WTC11 (cell line): ENCODE data around the gene LBX1. TPM values are rescaled to one million over a fixed set of nuclear protein-coding genes. Genes with fewer than 3 reads are reported as not detected.

Experiments used
- ATAC-seq: fragments of 200-7000 bp; cut with Tn5 transposase; 2 replicates; pipeline ENCODE4 v1.10.0; 2021; ENCODE audit warnings: mild to moderate bottlenecking, moderate library complexity
- CTCF ChIA-PET: fragments of 300-600 bp; sonication (Branson Sonifier 250); formaldehyde crosslinking; loops from one replicate; lab custom pipeline; 2021; ENCODE audit warnings: antibody characterized with exemption; lab: Charles Lee
- POLR2A ChIA-PET: fragments of 350-600 bp; sonication (Branson Sonifier 250); formaldehyde crosslinking; loops from one replicate; lab custom pipeline; 2021; ENCODE audit warnings: antibody characterized with exemption; lab: Charles Lee
- DNase-seq: peaks from one replicate; pipeline ENCODE4 v3.0.0; 2021; ENCODE audit warnings: low spot score
- H3K27ac Mint-ChIP-seq: 2 replicates; pipeline ENCODE4 v1.8.0; 2021; ENCODE audit warnings: mixed read lengths
- H3K27me3 Mint-ChIP-seq: 2 replicates; pipeline ENCODE4 v1.8.0; 2021; ENCODE audit warnings: low read depth, mild to moderate bottlenecking, moderate library complexity, mixed read lengths
- H3K36me3 Mint-ChIP-seq: 2 replicates; pipeline ENCODE4 v1.8.0; 2021; ENCODE audit warnings: mixed read lengths
- H3K4me1 Mint-ChIP-seq: 2 replicates; pipeline ENCODE4 v1.8.0; 2022; ENCODE audit warnings: mixed read lengths
- H3K4me3 Mint-ChIP-seq: 2 replicates; pipeline ENCODE4 v1.8.0; 2021; ENCODE audit warnings: mild to moderate bottlenecking, moderate library complexity, mixed read lengths
- H3K9me3 Mint-ChIP-seq: 2 replicates; pipeline ENCODE4 v1.8.0; 2021; ENCODE audit warnings: mixed read lengths
- JAZF1 ChIP-seq: fragments of 250-450 bp; sonication (Bioruptor Pico); IDR thresholded peaks from 2 replicates; pipeline ENCODE4 v1.9.0; 2021; ENCODE audit warnings: moderate library complexity, mild to moderate bottlenecking, inconsistent platforms
- NFATC4 ChIP-seq: fragments of 250-450 bp; sonication (Bioruptor Pico); IDR thresholded peaks from 2 replicates; pipeline ENCODE4 v1.9.0; 2021; ENCODE audit warnings: mild to moderate bottlenecking
- NFE2L1 ChIP-seq: sonication (generic); formaldehyde crosslinking; IDR thresholded peaks from 2 replicates; pipeline ENCODE4 v1.8.1; 2023; ENCODE audit warnings: missing genetic modification reagents
- NR3C1 ChIP-seq: sonication (generic); formaldehyde crosslinking; conservative IDR thresholded peaks from 2 replicates; pipeline ENCODE4 v1.8.1; 2023; ENCODE audit warnings: low read depth, mild to moderate bottlenecking, missing genetic modification reagents
- RELA ChIP-seq: sonication (generic); formaldehyde crosslinking; IDR thresholded peaks from 2 replicates; pipeline ENCODE4 v1.8.1; 2022; ENCODE audit warnings: missing genetic modification reagents, mild to moderate bottlenecking, borderline replicate concordance
- SMAD4 ChIP-seq: sonication (generic); formaldehyde crosslinking; IDR thresholded peaks from 2 replicates; pipeline ENCODE4 v1.8.0; 2022; ENCODE audit warnings: mild to moderate bottlenecking, missing genetic modification reagents
- SOX15 ChIP-seq: fragments of 250-450 bp; sonication (Bioruptor Pico); IDR thresholded peaks from 2 replicates; pipeline ENCODE4 v1.9.0; 2021; ENCODE audit warnings: mild to moderate bottlenecking
- SP1 ChIP-seq: sonication (generic); formaldehyde crosslinking; conservative IDR thresholded peaks from 2 replicates; pipeline ENCODE4 v1.8.1; 2022; ENCODE audit warnings: missing genetic modification reagents
- TEAD1 ChIP-seq: sonication (generic); formaldehyde crosslinking; IDR thresholded peaks from 2 replicates; pipeline ENCODE4 v1.8.0; 2022; ENCODE audit warnings: mild to moderate bottlenecking, missing genetic modification reagents
- TEAD4 ChIP-seq: sonication (generic); formaldehyde crosslinking; IDR thresholded peaks from 2 replicates; pipeline ENCODE4 v1.8.0; 2022; ENCODE audit warnings: mild to moderate bottlenecking, missing genetic modification reagents
- ZNF138 ChIP-seq: sonication (generic); formaldehyde crosslinking; conservative IDR thresholded peaks from 2 replicates; pipeline ENCODE4 v1.8.1; 2022; ENCODE audit warnings: mild to moderate bottlenecking, moderate library complexity, missing genetic modification reagents
- ZNF317 ChIP-seq: sonication (generic); formaldehyde crosslinking; IDR thresholded peaks from 2 replicates; pipeline ENCODE4 v1.8.1; 2023; ENCODE audit warnings: low read depth, mild to moderate bottlenecking, moderate library complexity, missing genetic modification reagents, borderline replicate concordance
- total RNA-seq: library from RNA; stranded (reverse); gene quantifications from 3 replicates; pipeline ENCODE4 v1.2.3, GENCODE V29; 2021
- TF ChIP-seq, protein P1 (sequence below): fragments of 250-450 bp; sonication (Bioruptor Pico); IDR thresholded peaks from 2 replicates; pipeline ENCODE4 v1.9.0; 2021; ENCODE audit warnings: moderate library complexity, mild to moderate bottlenecking, inconsistent platforms, borderline replicate concordance
- TF ChIP-seq, protein P2 (sequence below): fragments of 250-450 bp; sonication (Bioruptor Pico); IDR thresholded peaks from 2 replicates; pipeline ENCODE4 v1.9.0; 2021; ENCODE audit warnings: mild to moderate bottlenecking, borderline replicate concordance
- TF ChIP-seq, protein P3 (sequence below): sonication (generic); formaldehyde crosslinking; IDR thresholded peaks from 2 replicates; pipeline ENCODE4 v1.8.1; 2022; ENCODE audit warnings: missing genetic modification reagents, borderline replicate concordance

The LBX1 gene
- total RNA-seq, 1 experiment from 2014 or later: not detected

DNA sequence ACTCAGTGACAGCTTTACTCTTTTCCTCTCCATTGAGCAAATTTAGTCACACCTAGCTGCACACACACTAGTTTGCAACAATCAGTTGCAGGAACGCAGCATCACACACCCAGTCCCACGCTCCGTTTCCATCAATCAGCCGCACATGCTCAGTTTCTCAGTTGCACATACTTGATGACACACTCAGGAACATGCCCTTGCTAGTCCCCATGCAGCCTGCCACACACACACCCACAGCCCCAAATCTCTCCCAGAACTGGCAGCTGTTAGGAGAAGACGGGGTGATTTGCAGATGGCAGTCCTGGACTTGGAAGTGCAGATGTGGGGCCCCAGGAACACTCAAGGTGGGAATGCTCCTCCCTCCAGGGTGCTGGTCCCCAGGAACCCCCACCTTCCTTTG lies 7.7 kb downstream of the LBX1 start:
- H3K4me1 Mint-ChIP-seq: peaks cover 56% of the 10 kb centered on the region
- ATAC-seq (no peak), DNase-seq (no peak)
- H3K27ac Mint-ChIP-seq: no peak overlapping the region
- no peaks in the 10 kb centered on the region for H3K36me3 Mint-ChIP-seq
- no peaks in the 10 kb centered on the region for H3K9me3 Mint-ChIP-seq
- POLR2A ChIA-PET: interaction anchor here (0.6 kb wide), 1 partner anchor 516 kb away, joined by 4 read pairs; no protein-coding TSS in a partner anchor
- CTCF ChIA-PET: interaction anchor here (0.7 to 1.9 kb wide), 10 partner anchors 8 to 349 kb away, joined by 3 to 9 read pairs (median 3); partner anchors contain the start of gene LBX1
- peaks cover 98% of the 10 kb centered on the region for H3K27me3 Mint-ChIP-seq
- no peak overlapping the region for H3K4me3 Mint-ChIP-seq
- TF ChIP-seq, protein P1, sequence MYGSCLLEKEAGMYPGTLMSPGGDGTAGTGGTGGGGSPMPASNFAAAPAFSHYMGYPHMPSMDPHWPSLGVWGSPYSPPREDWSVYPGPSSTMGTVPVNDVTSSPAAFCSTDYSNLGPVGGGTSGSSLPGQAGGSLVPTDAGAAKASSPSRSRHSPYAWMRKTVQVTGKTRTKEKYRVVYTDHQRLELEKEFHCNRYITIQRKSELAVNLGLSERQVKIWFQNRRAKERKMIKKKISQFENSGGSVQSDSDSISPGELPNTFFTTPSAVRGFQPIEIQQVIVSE (CRISPR knock-in tag): no peak
- no peak for TF ChIP-seq TEAD1 (CRISPR knock-in tag)
- TF ChIP-seq ZNF317: no peak
- no peak for TF ChIP-seq SOX15 (CRISPR knock-in tag)
- no peak for TF ChIP-seq ZNF138
- no peak for TF ChIP-seq NR3C1 (CRISPR knock-in tag)

DNA sequence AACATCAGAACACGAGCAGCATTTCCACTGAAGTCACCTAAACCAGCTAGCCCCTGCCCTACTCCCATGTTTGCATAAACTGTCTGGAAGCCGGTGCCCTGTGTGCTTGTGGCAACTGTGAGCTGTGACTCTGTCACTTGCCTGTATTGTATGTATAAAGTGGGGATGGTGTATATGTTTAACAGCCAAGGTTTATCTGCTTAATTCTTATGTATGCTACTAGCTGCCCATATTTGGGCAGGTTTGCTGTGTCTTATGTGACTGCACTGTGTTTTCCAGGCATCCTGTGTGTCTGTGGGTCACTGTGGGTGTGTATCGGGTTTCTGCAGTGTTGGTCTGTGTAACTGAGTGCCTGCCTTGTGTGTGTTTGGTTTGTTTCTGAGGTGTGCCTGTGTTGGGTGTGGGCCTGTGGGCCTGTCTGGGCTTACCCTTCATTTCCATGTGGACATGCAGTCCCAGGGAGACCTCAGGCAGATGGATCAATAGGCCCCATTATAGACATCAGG lies 9.3 kb downstream of the LBX1 start:
- ChIA-PET CTCF (interaction anchor here (1.3 to 1.9 kb wide), 6 partner anchors 19 to 351 kb away, joined by 3 to 9 read pairs (median 4); no protein-coding TSS in a partner anchor), POLR2A (no interaction called here)
- no peaks in the 10 kb centered on the region for H3K9me3 Mint-ChIP-seq
- ATAC-seq: no peak
- H3K27me3 Mint-ChIP-seq: peaks cover 98% of the 10 kb centered on the region
- H3K36me3 Mint-ChIP-seq: no peaks in the 10 kb centered on the region
- no peak overlapping the region for H3K27ac Mint-ChIP-seq
- H3K4me1 Mint-ChIP-seq: peaks cover 58% of the 10 kb centered on the region
- H3K4me3 Mint-ChIP-seq: no peak overlapping the region
- DNase-seq: no peak
- no peak for TF ChIP-seq NFE2L1 (CRISPR knock-in tag)
- TF ChIP-seq, protein P1 (CRISPR knock-in tag): no peak
- TF ChIP-seq, protein P2, sequence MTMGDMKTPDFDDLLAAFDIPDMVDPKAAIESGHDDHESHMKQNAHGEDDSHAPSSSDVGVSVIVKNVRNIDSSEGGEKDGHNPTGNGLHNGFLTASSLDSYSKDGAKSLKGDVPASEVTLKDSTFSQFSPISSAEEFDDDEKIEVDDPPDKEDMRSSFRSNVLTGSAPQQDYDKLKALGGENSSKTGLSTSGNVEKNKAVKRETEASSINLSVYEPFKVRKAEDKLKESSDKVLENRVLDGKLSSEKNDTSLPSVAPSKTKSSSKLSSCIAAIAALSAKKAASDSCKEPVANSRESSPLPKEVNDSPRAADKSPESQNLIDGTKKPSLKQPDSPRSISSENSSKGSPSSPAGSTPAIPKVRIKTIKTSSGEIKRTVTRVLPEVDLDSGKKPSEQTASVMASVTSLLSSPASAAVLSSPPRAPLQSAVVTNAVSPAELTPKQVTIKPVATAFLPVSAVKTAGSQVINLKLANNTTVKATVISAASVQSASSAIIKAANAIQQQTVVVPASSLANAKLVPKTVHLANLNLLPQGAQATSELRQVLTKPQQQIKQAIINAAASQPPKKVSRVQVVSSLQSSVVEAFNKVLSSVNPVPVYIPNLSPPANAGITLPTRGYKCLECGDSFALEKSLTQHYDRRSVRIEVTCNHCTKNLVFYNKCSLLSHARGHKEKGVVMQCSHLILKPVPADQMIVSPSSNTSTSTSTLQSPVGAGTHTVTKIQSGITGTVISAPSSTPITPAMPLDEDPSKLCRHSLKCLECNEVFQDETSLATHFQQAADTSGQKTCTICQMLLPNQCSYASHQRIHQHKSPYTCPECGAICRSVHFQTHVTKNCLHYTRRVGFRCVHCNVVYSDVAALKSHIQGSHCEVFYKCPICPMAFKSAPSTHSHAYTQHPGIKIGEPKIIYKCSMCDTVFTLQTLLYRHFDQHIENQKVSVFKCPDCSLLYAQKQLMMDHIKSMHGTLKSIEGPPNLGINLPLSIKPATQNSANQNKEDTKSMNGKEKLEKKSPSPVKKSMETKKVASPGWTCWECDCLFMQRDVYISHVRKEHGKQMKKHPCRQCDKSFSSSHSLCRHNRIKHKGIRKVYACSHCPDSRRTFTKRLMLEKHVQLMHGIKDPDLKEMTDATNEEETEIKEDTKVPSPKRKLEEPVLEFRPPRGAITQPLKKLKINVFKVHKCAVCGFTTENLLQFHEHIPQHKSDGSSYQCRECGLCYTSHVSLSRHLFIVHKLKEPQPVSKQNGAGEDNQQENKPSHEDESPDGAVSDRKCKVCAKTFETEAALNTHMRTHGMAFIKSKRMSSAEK (CRISPR knock-in tag): no peak
- TF ChIP-seq TEAD4 (CRISPR knock-in tag): no peak
- TF ChIP-seq, protein P3, sequence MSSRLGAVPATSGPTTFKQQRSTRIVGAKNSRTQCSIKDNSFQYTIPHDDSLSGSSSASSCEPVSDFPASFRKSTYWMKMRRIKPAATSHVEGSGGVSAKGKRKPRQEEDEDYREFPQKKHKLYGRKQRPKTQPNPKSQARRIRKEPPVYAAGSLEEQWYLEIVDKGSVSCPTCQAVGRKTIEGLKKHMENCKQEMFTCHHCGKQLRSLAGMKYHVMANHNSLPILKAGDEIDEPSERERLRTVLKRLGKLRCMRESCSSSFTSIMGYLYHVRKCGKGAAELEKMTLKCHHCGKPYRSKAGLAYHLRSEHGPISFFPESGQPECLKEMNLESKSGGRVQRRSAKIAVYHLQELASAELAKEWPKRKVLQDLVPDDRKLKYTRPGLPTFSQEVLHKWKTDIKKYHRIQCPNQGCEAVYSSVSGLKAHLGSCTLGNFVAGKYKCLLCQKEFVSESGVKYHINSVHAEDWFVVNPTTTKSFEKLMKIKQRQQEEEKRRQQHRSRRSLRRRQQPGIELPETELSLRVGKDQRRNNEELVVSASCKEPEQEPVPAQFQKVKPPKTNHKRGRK (CRISPR knock-in tag): no peak
- TF ChIP-seq ZNF317: no peak
- no peak for TF ChIP-seq NFATC4 (CRISPR knock-in tag)
- no peak for TF ChIP-seq JAZF1 (CRISPR knock-in tag)
- no peak for TF ChIP-seq RELA (CRISPR knock-in tag)
- no peak for TF ChIP-seq ZNF138
- no peak for TF ChIP-seq SMAD4
- no peak for TF ChIP-seq SP1 (CRISPR knock-in tag)
- TF ChIP-seq, all 79 proteins: peak for 0
